Hematopoietic multipotent progenitor cell treated with erythropoietin and hydrocortisone succinate and interleukin-3 and kit ligand, for 4 days (in vitro differentiated cells): ENCODE results near the gene HERPUD2.
A peak's percentile ranks its signal among the peaks of the same experiment; 100 is the strongest.
"Not testable (repeated sequence)": the region's sequence is repeated elsewhere in the genome, so short reads cannot be mapped to it uniquely, and the experiment has no call there.

Experiments
- DNase-seq: peaks from one replicate; pipeline ENCODE4 v3.0.0-alpha.2; 2015

The HERPUD2 gene

GRCh38 chr7:35712563-35713226 is 17.8 kb upstream of the HERPUD2 start:
- DNase-seq, result no peak

- no peak for DNase-seq
These were observed 12.5 kb upstream of the HERPUD2 start for GRCh38 chr7:35707422-35707821.

GRCh38 chr7:35705932-35706461 is 11.1 kb upstream of the HERPUD2 start:
- DNase-seq, result no peak

- DNase-seq, result no peak
These were observed 9.3 kb upstream of the HERPUD2 start for GRCh38 chr7:35704261-35704660.

- DNase-seq, result no peak
These were observed 7.6 kb upstream of the HERPUD2 start for GRCh38 chr7:35702541-35702940.

- DNase-seq, result peak; percentile 25
These were observed 6.5 kb upstream of the HERPUD2 start for GRCh38 chr7:35701287-35701900.

- no peak for DNase-seq
These were observed 5.9 kb upstream of the HERPUD2 start for GRCh38 chr7:35700865-35701264.

GRCh38 chr7:35700333-35700732 is 5.4 kb upstream of the HERPUD2 start:
- DNase-seq, result no peak

GRCh38 chr7:35699796-35700305 is 4.9 kb upstream of the HERPUD2 start:
- DNase-seq, result no peak

GRCh38 chr7:35698382-35698781 is 3.4 kb upstream of the HERPUD2 start:
- not testable (repeated sequence) for DNase-seq

- DNase-seq, result no peak
These were observed 2.7 kb upstream of the HERPUD2 start for GRCh38 chr7:35697414-35698175.

GRCh38 chr7:35695987-35696386 is 1.1 kb upstream of the HERPUD2 start:
- DNase-seq, result peak; percentile 24

- peak; percentile 48 for DNase-seq
These were observed 527 bp upstream of the HERPUD2 start for GRCh38 chr7:35695473-35695850.

GRCh38 chr7:35694161-35694783 is 663 bp downstream of the HERPUD2 start:
- peak; percentile 41 for DNase-seq

GRCh38 chr7:35691827-35692307 is 3.1 kb downstream of the HERPUD2 start:
- DNase-seq, result peak; percentile 72

GRCh38 chr7:35691366-35691765 is 3.6 kb downstream of the HERPUD2 start:
- peak; percentile 61 for DNase-seq

GRCh38 chr7:35690614-35691013 is 4.3 kb downstream of the HERPUD2 start:
- not testable (repeated sequence) for DNase-seq

GRCh38 chr7:35685781-35686180 is 9.2 kb downstream of the HERPUD2 start:
- DNase-seq, result no peak

GRCh38 chr7:35681231-35682029 is 13.5 kb downstream of the HERPUD2 start:
- no peak for DNase-seq

- no peak for DNase-seq
These were observed 14.4 kb downstream of the HERPUD2 start for GRCh38 chr7:35680403-35681013.

- DNase-seq, result no peak
These were observed 17.2 kb downstream of the HERPUD2 start for GRCh38 chr7:35677582-35678356.
